ENCODE measurements around the gene TNC.

The TNC gene

DNA sequence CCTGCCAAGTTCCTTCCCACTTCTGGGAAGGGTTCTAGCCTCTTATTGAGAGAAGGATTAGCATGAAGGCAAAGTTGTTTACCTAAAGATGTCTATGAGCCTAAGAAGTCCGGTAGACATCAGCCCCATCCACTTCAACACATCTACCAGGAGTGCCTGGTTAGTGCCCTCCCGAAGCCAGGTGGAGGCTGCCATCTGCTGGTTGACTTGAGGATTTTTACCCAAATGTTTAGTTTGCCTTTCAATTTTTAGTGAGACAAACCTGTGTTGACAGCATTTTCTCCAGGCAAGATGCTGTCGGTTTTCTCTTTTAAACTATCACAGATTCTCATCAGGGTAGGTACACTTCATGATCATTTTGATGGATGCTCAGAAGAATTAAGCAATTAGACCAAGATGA lies 104.0 kb downstream of the TNC start:
- H3K18ac ChIP-seq (ENCODE audit: low read length), result no peak overlapping the region
- peak overlapping the region; percentile 72 for H2AK5ac ChIP-seq (ENCODE audit: low read length)
- H3K27me3 ChIP-seq (ENCODE audit: insufficient read depth, low read length), result no peaks in the 10 kb centered on the region
- no peak overlapping the region for H2AFZ ChIP-seq (ENCODE audit: insufficient read depth, low read length, poor library complexity)
- no peak overlapping the region for H3K4me2 ChIP-seq (ENCODE audit: low read length)
- peak overlapping the region; percentile 87 for H3K4ac ChIP-seq (ENCODE audit: low read depth, low read length)
- peak; percentile 64 to 83 for DNase-seq
- H4K12ac ChIP-seq (ENCODE audit: low read depth, low read length), result no peak overlapping the region
- H4K91ac ChIP-seq (ENCODE audit: low read depth, low read length), result peak overlapping the region; percentile 99
- peak overlapping the region; percentile 93 for H3K14ac ChIP-seq (ENCODE audit: low read length)
- no peak overlapping the region for H3K4me3 ChIP-seq (ENCODE audit: low read depth, low read length)
- peak overlapping the region; percentile 90 for H2BK5ac ChIP-seq (ENCODE audit: low read depth, low read length, poor library complexity)
- H3K23ac ChIP-seq (ENCODE audit: low read length), result no peak overlapping the region
- H3K79me1 ChIP-seq (ENCODE audit: low read length), result peaks cover 26% of the 10 kb centered on the region
- peak overlapping the region; percentile 97 for H2BK120ac ChIP-seq (ENCODE audit: insufficient read depth, low read length, poor library complexity)
- peaks cover 12% of the 10 kb centered on the region for H3K79me2 ChIP-seq (ENCODE audit: control insufficient read depth, insufficient read depth, low read length, poor library complexity)
- peak overlapping the region; percentile 72 for H4K8ac ChIP-seq (ENCODE audit: low read depth, low read length)
- WGBS (ENCODE audit: extremely low coverage, insufficient coverage, insufficient read length), result no CpG with 5 or more reads among the region's 3 CpGs
- H2BK12ac ChIP-seq (ENCODE audit: low read length), result peak overlapping the region; percentile 99
- peaks cover 20 to 28% of the 10 kb centered on the region in 2 experiments for H3K4me1 ChIP-seq (ENCODE audit: control insufficient read depth in 1 of 2, insufficient read depth in 2 of 2, low read length in 2 of 2)
- no peaks in the 10 kb centered on the region for H3K9me3 ChIP-seq (ENCODE audit: insufficient read depth, low read depth, low read length)
- H3K27ac ChIP-seq (ENCODE audit: low read depth, low read length), result peak overlapping the region; percentile 82
- peaks cover 0 to 3% of the 10 kb centered on the region in 2 experiments for H3K36me3 ChIP-seq (ENCODE audit: control insufficient read depth in 1 of 2, insufficient read depth in 2 of 2, low read length in 2 of 2)
- no peak overlapping the region for H3K9ac ChIP-seq (ENCODE audit: low read length)

DNA sequence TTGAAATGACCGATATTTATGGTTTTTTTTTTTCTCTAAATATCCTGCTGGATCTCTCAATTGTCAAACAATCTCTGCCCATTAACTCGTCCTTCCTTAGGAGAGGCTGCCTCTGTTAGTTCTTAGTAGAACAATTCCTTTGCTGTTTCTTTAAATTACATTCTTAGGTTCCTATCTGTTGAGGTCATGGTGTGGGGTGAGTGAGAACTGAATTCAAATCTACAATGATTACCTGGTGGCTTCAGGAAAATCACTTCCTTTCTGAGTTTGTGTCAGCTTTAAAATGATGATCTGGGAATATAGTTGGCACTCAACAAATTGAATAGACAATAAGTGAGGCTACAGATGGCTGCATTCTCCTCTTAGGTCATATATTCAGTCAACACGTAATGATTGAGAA lies 105.5 kb downstream of the TNC start:
- no CpG with 5 or more reads among the region's 3 CpGs for WGBS (ENCODE audit: extremely low coverage, insufficient coverage, insufficient read length)
- H2BK5ac ChIP-seq (ENCODE audit: low read depth, low read length, poor library complexity), result peak overlapping the region; percentile 90
- H4K12ac ChIP-seq (ENCODE audit: low read depth, low read length), result no peak overlapping the region

GRCh38 chr9:115010874-115011273 lies 107.1 kb downstream of the TNC start:
- no peak for DNase-seq
- H3K23ac ChIP-seq (ENCODE audit: low read length), result no peak overlapping the region
- peaks cover 31 to 36% of the 10 kb centered on the region in 2 experiments for H3K4me1 ChIP-seq (ENCODE audit: control insufficient read depth in 1 of 2, insufficient read depth in 2 of 2, low read length in 2 of 2)
- no peaks in the 10 kb centered on the region for H3K9me3 ChIP-seq (ENCODE audit: insufficient read depth, low read depth, low read length)
- no peak overlapping the region for H2BK120ac ChIP-seq (ENCODE audit: insufficient read depth, low read length, poor library complexity)
- H3K79me1 ChIP-seq (ENCODE audit: low read length), result peaks cover 37% of the 10 kb centered on the region
- H3K14ac ChIP-seq (ENCODE audit: low read length), result no peak overlapping the region
- H3K18ac ChIP-seq (ENCODE audit: low read length), result no peak overlapping the region
- no peak overlapping the region for H3K4ac ChIP-seq (ENCODE audit: low read depth, low read length)
- H3K4me3 ChIP-seq (ENCODE audit: low read depth, low read length), result no peak overlapping the region
- WGBS (ENCODE audit: extremely low coverage, insufficient coverage, insufficient read length), result no CpG with 5 or more reads among the region's 3 CpGs
- no peak overlapping the region for H4K91ac ChIP-seq (ENCODE audit: low read depth, low read length)
- H3K27me3 ChIP-seq (ENCODE audit: insufficient read depth, low read length), result no peaks in the 10 kb centered on the region
- H4K8ac ChIP-seq (ENCODE audit: low read depth, low read length), result no peak overlapping the region
- H2AFZ ChIP-seq (ENCODE audit: insufficient read depth, low read length, poor library complexity), result no peak overlapping the region
- no peak overlapping the region for H2BK5ac ChIP-seq (ENCODE audit: low read depth, low read length, poor library complexity)
- no peaks in the 10 kb centered on the region for H3K36me3 ChIP-seq (ENCODE audit: control insufficient read depth in 1 of 2, insufficient read depth in 2 of 2, low read length in 2 of 2)
- peak overlapping the region; percentile 89 for H3K27ac ChIP-seq (ENCODE audit: low read depth, low read length)
- H2AK5ac ChIP-seq (ENCODE audit: low read length), result no peak overlapping the region
- H2BK12ac ChIP-seq (ENCODE audit: low read length), result no peak overlapping the region
- H3K9ac ChIP-seq (ENCODE audit: low read length), result no peak overlapping the region
- no peak overlapping the region for H3K4me2 ChIP-seq (ENCODE audit: low read length)
- H4K12ac ChIP-seq (ENCODE audit: low read depth, low read length), result no peak overlapping the region
- peaks cover 14% of the 10 kb centered on the region for H3K79me2 ChIP-seq (ENCODE audit: control insufficient read depth, insufficient read depth, low read length, poor library complexity)

More for the DNA sequence above, 105.5 kb downstream of the TNC start:
- Histone ChIP-seq H4K8ac (ENCODE audit: low read depth, low read length) (peak overlapping the region; percentile 72), H3K4ac (ENCODE audit: low read depth, low read length) (peak overlapping the region; percentile 87), H3K36me3 (ENCODE audit: control insufficient read depth in 1 of 2, insufficient read depth in 2 of 2, low read length in 2 of 2) (no peaks in the 10 kb centered on the region), H3K4me2 (ENCODE audit: low read length) (no peak overlapping the region), H3K27ac (ENCODE audit: low read depth, low read length) (peak overlapping the region; percentile 89), H2BK12ac (ENCODE audit: low read length) (peak overlapping the region; percentile 99), H3K4me3 (ENCODE audit: low read depth, low read length) (no peak overlapping the region), H2AFZ (ENCODE audit: insufficient read depth, low read length, poor library complexity) (no peak overlapping the region), H2BK120ac (ENCODE audit: insufficient read depth, low read length, poor library complexity) (peak overlapping the region; percentile 97), H4K91ac (ENCODE audit: low read depth, low read length) (peak overlapping the region; percentile 99), H3K9ac (ENCODE audit: low read length) (no peak overlapping the region), H3K9me3 (ENCODE audit: insufficient read depth, low read depth, low read length) (no peaks in the 10 kb centered on the region), H2AK5ac (ENCODE audit: low read length) (peak overlapping the region; percentile 72), H3K14ac (ENCODE audit: low read length) (peak overlapping the region; percentile 93), H3K23ac (ENCODE audit: low read length) (no peak overlapping the region), H3K18ac (ENCODE audit: low read length) (peak overlapping the region; percentile 87), H3K79me1 (ENCODE audit: low read length) (peaks cover 34% of the 10 kb centered on the region), H3K27me3 (ENCODE audit: insufficient read depth, low read length) (no peaks in the 10 kb centered on the region), H3K79me2 (ENCODE audit: control insufficient read depth, insufficient read depth, low read length, poor library complexity) (peaks cover 14% of the 10 kb centered on the region), H3K4me1 (ENCODE audit: control insufficient read depth in 1 of 2, insufficient read depth in 2 of 2, low read length in 2 of 2) (peaks cover 26 to 35% of the 10 kb centered on the region in 2 experiments)
- no peak for DNase-seq

- Histone ChIP-seq H2BK120ac (ENCODE audit: insufficient read depth, low read length, poor library complexity) (peak overlapping the region; percentile 96), H4K8ac (ENCODE audit: low read depth, low read length) (peak overlapping the region; percentile 82), H3K27ac (ENCODE audit: low read depth, low read length) (peak overlapping the region; percentile 83), H2AFZ (ENCODE audit: insufficient read depth, low read length, poor library complexity) (no peak overlapping the region), H4K12ac (ENCODE audit: low read depth, low read length) (peak overlapping the region; percentile 28), H3K4me3 (ENCODE audit: low read depth, low read length) (no peak overlapping the region), H2AK5ac (ENCODE audit: low read length) (peak overlapping the region; percentile 91), H3K79me2 (ENCODE audit: control insufficient read depth, insufficient read depth, low read length, poor library complexity) (peaks cover 14% of the 10 kb centered on the region), H3K27me3 (ENCODE audit: insufficient read depth, low read length) (no peaks in the 10 kb centered on the region), H3K18ac (ENCODE audit: low read length) (peak overlapping the region; percentile 54), H3K4ac (ENCODE audit: low read depth, low read length) (peak overlapping the region; percentile 42), H2BK5ac (ENCODE audit: low read depth, low read length, poor library complexity) (peak overlapping the region; percentile 85), H4K91ac (ENCODE audit: low read depth, low read length) (peak overlapping the region; percentile 94), H3K23ac (ENCODE audit: low read length) (no peak overlapping the region), H3K9ac (ENCODE audit: low read length) (no peak overlapping the region), H3K79me1 (ENCODE audit: low read length) (peaks cover 29% of the 10 kb centered on the region), H3K36me3 (ENCODE audit: control insufficient read depth in 1 of 2, insufficient read depth in 2 of 2, low read length in 2 of 2) (no peaks in the 10 kb centered on the region), H3K9me3 (ENCODE audit: insufficient read depth, low read depth, low read length) (no peaks in the 10 kb centered on the region), H2BK12ac (ENCODE audit: low read length) (peak overlapping the region; percentile 97), H3K14ac (ENCODE audit: low read length) (peak overlapping the region; percentile 63), H3K4me2 (ENCODE audit: low read length) (no peak overlapping the region), H3K4me1 (ENCODE audit: control insufficient read depth in 1 of 2, insufficient read depth in 2 of 2, low read length in 2 of 2) (peaks cover 25 to 31% of the 10 kb centered on the region in 2 experiments)
- no CpG with 5 or more reads among the region's 7 CpGs for WGBS (ENCODE audit: extremely low coverage, insufficient coverage, insufficient read length)
- peak in 1 of 2 donors; percentile 38 for DNase-seq
These were observed 109.3 kb downstream of the TNC start for GRCh38 chr9:115008536-115009270.

All from trophoblast cell (in vitro differentiated cells and primary cell).